Embryonic facial prominence (tissue), 1 donor: ENCODE measurements around the gene NRIP3.

Source experiments
- DNase-seq: peaks from one replicate; pipeline ENCODE4 v3.0.0-alpha.2; 2016; ENCODE audit errors: extremely low spot score

Gene NRIP3

GRCh38 chr11:9003573-9004182 lies at the start of gene NRIP3:
Gene NRIP3, minus strand, starts transcription at chr11:9004001. Its CDS starts 66 bp downstream, at chr11:9003935.
- no peak for DNase-seq

GRCh38 chr11:9052316-9052715 lies 48.5 kb upstream of the NRIP3 start:
- no peak for DNase-seq

DNA sequence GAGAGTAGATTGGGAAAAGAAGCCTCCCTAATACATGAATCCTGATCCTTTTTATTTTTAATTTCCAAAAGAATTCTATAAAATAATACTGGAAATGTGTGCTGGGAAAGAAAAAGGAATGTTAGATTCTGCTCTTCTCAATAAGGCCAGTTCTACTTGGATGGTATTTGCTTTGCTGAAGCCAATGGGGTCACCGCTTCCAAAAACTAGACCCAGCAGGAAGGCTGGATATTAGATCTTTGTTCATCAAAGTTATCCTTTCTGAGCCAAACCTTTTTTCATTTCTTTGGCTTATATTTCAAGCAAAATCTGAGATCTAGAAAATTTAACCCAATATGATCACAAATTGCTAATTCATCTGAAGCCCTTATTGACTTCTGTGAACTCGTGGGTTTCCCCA lies 46.2 kb upstream of the NRIP3 start:
- no peak for DNase-seq

DNA sequence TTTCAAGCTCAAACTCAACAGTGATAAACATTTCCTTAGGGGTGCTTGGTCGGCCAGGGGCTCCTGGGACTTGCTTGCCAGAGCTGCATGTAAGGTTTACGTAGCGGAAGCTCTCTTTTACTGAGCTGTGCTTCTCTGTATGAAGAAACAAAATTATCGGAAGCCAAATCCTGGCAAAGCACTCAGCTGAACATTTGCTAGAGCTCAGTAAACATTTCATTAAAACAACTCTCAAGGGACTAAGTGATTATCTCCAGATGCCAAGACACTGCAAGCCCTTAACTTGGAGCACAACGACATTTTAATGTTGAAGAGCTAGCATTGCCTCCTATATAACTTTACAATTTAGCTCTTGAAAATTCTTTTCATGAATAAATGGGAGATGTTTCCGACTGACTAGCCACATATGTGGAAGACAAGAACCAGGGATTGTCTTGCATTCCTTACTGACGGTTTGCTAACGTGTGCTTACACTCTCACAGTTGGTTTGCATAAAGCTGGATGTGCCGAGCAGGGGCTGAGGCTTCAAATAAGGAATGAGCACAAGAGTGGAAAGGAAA lies 44.2 kb upstream of the NRIP3 start:
- peak; percentile 64 for DNase-seq

GRCh38 chr11:9046481-9046880 lies 42.7 kb upstream of the NRIP3 start:
- peak; percentile 20 for DNase-seq

DNA sequence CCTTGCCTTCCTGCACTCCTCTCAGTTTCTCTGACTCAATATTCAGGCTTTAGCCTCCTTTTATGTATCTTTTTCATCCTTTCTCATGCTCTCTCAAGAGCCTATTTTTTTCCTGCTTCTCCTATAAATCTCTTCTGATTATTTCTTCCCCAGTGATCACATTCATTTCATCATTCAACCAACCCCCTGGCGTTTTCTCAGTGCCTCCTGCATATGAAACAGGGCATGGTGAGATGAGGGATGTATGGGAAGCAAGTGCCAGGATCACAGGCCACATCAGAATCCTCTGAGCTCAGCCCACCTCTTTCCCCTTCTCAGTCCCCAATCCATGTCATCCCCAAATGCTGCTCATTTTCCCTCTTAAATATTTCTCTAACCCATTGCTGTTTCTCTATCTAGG lies 38.7 kb upstream of the NRIP3 start:
- no peak for DNase-seq

GRCh38 chr11:9041747-9042146 lies 37.9 kb upstream of the NRIP3 start:
- DNase-seq, result no peak

DNA sequence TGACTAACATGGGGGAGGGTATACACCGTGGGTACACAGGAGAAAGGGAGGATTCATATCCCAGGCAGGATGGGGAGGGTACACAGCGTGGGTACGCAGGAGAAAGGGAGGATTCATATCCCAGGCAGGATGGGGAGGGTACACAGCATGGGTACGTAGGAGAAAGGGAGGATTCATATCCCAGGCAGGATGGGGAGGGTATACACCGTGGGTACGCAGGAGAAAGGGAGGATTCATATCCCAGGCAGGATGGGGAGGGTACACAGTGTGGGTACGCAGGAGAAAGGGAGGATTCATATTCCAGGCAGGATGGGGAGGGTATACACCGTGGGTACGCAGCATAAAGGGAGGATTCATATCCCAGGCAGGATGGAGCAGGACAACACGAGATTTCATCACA lies 36.6 kb upstream of the NRIP3 start:
- DNase-seq, result no peak

DNA sequence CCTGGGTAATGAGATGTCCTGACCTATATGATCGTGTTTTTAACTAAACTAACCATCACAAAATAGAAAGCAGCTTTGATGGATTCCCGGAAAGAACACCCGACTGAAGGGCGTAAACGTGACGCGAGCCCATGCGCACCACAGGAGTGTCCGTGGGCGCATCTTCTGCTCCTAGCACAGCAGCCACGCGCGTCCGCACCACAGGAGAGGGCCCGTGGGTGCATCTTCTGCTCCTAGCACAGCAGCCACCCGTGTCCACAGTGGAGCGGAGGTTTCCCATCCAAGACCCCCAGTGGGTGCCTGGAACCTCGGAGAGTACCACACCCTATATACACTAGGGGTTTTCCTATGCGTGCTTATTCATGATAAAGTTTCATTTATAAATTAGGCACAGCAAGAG lies 36.1 kb upstream of the NRIP3 start:
- no peak for DNase-seq

DNA sequence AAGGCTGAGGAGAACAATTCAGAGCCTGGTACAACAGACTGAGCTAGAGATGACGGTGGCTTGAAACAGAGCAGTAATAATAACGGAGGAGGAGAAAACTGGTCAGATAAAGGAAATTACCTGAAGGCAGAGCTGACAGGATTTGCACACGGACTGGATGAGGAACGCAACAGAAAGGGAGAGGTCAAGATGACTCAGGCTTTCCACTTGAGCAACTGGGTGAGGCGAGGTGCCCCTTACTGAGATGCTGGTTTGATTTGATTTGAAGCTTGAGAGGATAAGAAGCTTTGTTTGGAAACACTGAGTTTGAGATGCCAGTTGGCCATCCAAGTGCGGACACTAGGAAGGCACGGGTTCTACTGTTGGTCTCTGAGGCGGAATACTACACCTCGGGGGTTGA lies 35.4 kb upstream of the NRIP3 start:
- no peak for DNase-seq

GRCh38 chr11:9038541-9038940 lies 34.7 kb upstream of the NRIP3 start:
- DNase-seq, result no peak

GRCh38 chr11:9037963-9038362 lies 34.2 kb upstream of the NRIP3 start:
- DNase-seq, result no peak

DNA sequence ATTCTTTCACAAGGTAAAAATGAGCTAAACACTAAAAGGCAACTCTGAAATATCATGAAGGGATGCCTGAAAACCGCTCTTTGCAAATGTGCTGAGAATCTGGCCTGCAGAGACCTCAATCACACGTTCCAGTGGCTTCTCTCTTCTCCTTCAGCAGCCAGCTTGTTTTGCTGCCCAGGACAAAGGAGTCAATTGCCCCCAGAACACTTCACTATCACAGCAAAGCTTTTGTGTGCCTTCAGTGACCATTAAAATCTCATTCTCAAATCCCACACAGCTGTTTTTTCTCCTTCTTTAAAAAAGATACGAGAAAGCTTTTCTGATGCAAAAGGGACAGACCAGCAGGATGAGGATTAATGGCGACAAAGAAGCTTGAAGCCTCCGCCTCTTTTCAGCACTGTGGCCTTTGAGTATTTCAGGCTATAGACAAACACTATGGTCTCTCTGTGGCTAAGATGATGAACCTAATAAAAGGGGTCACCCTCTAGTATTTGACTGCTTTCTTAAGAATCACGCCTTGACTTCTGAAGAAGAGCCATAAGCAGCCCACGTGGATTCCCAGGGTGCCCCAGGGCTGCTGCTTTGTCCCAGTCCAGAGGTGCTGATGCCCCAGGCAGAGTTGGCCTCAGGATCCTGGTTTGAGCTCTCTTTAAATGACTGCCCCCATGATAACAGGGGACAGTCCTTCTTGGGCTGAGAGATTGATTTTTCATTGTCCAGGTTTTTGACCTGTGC lies 33.4 kb upstream of the NRIP3 start:
- DNase-seq, result no peak

GRCh38 chr11:9030601-9031000 lies 26.8 kb upstream of the NRIP3 start:
- no peak for DNase-seq

DNA sequence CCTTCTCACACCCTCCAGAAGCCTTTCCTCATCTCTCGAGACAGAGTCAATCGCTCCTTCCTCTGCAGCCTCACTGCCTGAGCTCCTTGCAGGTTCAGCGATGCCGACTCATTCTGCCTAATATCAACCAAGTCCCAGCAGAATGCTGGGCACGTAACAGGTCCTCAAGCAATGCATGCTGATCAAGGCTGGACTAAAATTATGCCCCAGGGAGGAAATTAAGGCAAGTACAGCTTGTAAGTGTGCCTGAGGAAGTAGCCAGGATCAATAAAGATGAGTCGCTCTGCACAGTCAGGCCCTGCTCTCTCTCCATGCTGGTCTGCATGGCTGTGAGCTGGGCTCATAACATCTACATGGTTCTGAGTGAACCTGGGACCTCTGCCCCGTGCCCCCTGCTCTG lies 25.6 kb upstream of the NRIP3 start:
- DNase-seq, result no peak

DNA sequence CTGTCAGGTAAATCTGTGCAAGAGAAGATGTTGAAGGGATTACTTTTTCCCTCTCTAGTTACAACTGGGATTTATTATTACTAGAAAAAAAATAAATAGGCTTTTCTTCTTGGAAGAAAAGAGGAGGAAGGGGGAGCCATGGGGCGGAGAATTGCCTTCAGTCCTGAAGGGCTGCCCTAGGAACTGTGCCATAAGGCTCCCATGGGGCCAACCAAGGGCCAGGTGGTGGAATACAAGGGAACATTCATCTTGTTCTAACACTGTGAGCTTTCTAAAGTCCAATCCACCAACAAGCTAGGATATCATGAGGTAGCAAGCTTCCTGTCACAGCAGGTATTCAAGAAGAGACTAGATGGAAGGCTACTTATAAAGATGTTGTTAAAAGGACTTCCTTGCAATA lies 24.8 kb upstream of the NRIP3 start:
- no peak for DNase-seq

DNA sequence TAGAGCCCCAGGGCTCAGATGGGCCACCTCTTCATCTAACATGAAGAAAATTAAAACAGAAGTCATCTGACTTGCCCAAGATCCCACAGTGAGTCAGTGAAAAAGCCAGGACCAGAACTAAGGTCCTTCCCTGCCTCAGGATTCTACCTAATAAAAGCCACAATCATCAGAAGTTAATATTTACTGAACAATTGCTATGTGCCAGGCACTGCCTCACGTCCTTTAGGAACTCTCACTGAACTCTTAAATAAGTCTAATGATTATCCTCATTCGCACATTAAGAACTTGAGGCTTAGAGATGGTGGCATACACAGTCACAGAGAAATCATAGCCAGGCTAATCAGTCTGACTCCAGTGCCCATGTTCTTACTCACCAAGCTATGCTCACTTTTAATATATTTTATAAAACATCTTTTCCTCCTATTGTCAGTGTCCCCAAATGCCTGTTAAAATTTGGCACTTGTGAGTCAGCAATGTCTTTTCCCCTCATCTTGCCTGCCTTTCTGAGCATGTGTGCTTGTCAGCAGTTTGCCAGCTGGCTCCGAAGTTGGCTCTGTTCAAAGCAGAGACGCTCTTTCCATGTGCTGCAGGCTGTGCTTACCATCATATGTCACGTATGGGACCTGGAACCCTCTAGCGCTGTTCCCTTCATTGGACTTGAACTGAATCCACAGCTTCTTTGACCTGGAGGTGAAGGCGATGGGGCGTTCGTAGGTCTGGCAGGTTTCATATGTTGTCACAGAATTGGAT lies 21.5 kb upstream of the NRIP3 start:
- no peak for DNase-seq

- no peak for DNase-seq
These were observed 19.3 kb upstream of the NRIP3 start for GRCh38 chr11:9022961-9023680.

- no peak for DNase-seq
These were observed 17.1 kb upstream of the NRIP3 start for GRCh38 chr11:9020916-9021315.

DNA sequence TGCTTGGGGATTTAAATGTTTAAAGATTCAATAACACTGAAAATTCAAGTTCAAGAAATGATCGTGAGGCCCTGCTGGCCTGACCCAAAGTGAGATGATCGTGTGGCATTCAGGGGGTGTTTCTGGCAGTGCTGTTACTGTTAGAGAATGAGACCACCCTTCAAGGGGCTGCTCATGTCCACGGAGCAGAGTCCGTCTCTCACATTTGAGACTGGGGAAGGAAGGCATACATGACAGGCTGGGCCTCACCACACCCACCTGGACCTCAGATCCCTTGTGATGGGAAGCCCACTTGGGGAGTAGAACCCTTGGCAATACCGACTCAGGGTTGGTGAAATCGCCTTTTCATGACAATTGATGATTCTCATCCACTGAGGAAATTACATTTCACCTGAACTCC lies 16.1 kb upstream of the NRIP3 start:
- no peak for DNase-seq

DNA sequence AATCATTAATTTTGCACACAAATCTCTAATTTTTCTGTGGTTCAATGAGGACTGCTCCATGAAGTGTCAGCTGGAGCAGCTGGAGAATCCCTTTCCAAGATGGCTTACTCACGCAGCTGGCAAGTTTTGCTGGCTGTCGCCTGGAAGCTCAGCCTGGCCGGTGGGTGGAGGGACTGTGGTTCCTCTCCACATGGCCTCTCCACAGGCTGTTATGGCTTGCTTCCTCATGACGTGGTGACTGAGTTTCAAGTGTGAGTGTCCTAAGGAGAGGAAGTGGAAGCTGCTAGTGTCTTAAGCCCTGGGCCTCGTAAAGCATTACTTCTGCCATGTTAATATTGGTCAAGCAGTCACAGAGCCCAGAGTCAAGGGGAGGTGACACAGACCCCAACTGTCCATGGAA lies 14.0 kb upstream of the NRIP3 start:
- no peak for DNase-seq
